ENCODE results near the gene FHL2.

FHL2 gene

DNA sequence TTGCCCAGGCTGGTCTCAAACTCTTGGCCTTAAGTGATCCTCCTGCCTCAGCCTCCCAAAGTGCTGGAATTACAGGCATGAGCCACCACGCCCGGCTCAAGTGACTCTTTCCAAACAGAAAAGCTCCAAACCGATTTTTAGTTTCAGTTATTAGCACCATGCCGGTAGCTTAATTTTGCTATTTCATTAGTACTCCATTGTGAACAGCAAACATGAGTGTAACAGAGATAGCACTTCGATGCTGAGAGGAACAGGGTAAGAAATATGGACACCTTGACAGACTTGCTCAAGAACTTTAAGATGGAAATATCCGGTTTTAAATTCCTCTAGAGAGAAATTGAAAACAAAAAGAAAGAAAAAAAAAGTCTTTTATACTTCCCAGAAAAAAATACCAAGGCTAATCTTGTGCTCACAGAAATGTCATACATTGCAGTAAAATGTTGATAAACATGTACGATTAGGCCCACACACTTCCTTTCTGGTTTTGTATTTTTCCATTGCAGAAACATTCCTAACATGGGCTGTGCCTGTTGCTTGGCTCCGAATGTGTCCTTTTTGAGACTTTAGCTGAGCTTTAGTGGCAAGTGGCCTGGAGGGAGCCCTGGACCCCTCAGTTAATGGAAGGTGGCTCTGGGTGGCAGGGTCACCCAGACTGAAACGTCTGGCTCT lies 18.3 kb downstream of the FHL2 start:
- Histone ChIP-seq H3K4me3 (ENCODE audit: low read depth in 1 of 2, low read length in 2 of 2) (no peak overlapping the region), H3K4me1 (ENCODE audit: control insufficient read depth in 1 of 2, insufficient read depth in 2 of 2, low read length in 2 of 2) (peaks cover 15 to 35% of the 10 kb centered on the region in 2 donors), H3K9me3 (ENCODE audit: control insufficient read depth in 1 of 2, low read length in 2 of 2) (no peaks in the 10 kb centered on the region), H3K36me3 (ENCODE audit: control insufficient read depth in 1 of 2, insufficient read depth in 2 of 2, low read length in 2 of 2) (peaks cover 28 to 48% of the 10 kb centered on the region in 2 donors), H3K27me3 (ENCODE audit: control insufficient read depth in 1 of 2, insufficient read depth in 2 of 2, low read length in 2 of 2) (no peaks in the 10 kb centered on the region), H3K9ac (ENCODE audit: low read depth in 1 of 2, low read length in 2 of 2) (no peak overlapping the region), H3K27ac (ENCODE audit: low read depth, low read length) (peak overlapping the region; percentile 34)

DNA sequence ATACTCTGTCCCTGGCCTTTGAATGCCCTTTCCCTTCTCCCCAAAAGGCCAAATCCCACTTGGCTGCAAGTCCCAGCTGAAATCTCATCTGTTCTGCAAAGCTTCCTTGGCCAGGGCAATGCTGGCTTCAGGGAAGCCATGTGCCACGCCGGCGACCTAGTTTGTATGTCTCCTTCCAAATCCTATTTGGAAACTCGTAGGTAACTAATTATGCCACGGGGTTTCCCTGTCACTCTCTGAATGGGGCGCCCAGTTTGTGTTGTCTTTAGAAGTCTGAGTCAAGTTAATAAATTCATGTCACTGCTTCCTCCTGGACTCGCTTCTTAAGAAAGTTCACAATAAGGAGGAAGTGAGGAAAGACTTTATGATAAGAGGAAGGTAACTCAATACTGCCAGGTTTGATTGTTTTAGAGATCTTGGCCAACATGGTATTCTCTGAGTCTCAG lies 19.1 kb downstream of the FHL2 start:
- Histone ChIP-seq H3K4me1 (ENCODE audit: control insufficient read depth in 1 of 2, insufficient read depth in 2 of 2, low read length in 2 of 2) (peaks cover 11 to 31% of the 10 kb centered on the region in 2 donors), H3K4me3 (ENCODE audit: low read depth in 1 of 2, low read length in 2 of 2) (no peak overlapping the region), H3K9ac (ENCODE audit: low read depth in 1 of 2, low read length in 2 of 2) (no peak overlapping the region), H3K27ac (ENCODE audit: low read depth, low read length) (peak overlapping the region; percentile 34), H3K27me3 (ENCODE audit: control insufficient read depth in 1 of 2, insufficient read depth in 2 of 2, low read length in 2 of 2) (no peaks in the 10 kb centered on the region), H3K36me3 (ENCODE audit: control insufficient read depth in 1 of 2, insufficient read depth in 2 of 2, low read length in 2 of 2) (peaks cover 21 to 46% of the 10 kb centered on the region in 2 donors), H3K9me3 (ENCODE audit: control insufficient read depth in 1 of 2, low read length in 2 of 2) (no peaks in the 10 kb centered on the region)

DNA sequence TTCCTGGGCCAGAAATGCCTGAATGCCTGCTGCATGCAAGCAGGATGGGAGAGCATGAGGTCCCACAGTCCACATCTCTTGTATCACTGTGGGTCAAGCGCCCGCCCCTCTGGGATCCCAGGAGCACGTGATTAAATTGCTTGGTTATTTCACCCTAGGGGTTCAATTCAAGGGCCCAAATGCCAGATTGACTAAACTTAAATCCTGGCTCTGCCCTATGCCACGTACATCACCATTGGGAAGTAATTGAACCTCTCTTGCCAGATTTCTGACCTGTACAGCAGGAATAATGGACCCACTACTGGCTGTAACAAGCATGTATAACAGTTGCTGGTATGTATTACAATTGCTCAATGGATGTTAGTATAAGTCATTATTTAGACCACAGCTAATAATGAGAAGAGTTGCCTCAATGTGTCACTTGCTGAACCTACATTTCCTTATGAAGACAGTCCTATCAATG lies 19.9 kb downstream of the FHL2 start:
- Histone ChIP-seq H3K36me3 (ENCODE audit: control insufficient read depth in 1 of 2, insufficient read depth in 2 of 2, low read length in 2 of 2) (peaks cover 13 to 38% of the 10 kb centered on the region in 2 donors), H3K27me3 (ENCODE audit: control insufficient read depth in 1 of 2, insufficient read depth in 2 of 2, low read length in 2 of 2) (no peaks in the 10 kb centered on the region), H3K27ac (ENCODE audit: low read depth, low read length) (no peak overlapping the region), H3K9ac (ENCODE audit: low read depth in 1 of 2, low read length in 2 of 2) (no peak overlapping the region), H3K9me3 (ENCODE audit: control insufficient read depth in 1 of 2, low read length in 2 of 2) (no peaks in the 10 kb centered on the region), H3K4me1 (ENCODE audit: control insufficient read depth in 1 of 2, insufficient read depth in 2 of 2, low read length in 2 of 2) (peaks cover 9 to 30% of the 10 kb centered on the region in 2 donors), H3K4me3 (ENCODE audit: low read depth in 1 of 2, low read length in 2 of 2) (no peak overlapping the region)

DNA sequence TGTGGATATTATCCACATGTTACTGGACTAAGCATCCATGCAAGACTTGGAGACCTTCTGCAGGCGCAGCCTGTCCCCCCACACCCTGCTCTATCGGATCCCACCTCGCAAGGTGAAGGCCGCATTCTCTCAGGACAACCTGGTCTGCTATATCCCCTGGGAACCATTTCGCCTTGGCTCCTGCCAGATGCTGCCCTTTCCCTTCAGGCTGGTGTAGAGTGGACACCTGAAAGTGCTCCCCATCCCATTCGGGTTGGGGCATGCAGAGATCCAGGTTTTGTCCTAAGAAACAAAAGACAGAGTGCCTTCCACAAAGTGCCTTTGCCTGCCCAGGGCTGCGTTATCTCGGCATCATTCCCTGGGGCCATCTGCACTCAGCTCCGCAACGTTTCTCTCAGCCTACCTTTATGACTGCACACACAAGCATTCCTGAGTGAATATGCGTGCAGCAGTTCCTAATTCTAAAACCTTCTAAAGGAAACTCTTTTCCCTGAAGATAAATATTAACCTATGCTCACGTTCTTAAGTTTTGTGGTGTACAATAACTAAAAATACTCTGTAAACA lies 20.5 kb downstream of the FHL2 start:
- peaks cover 7 to 39% of the 10 kb centered on the region in 2 donors for H3K36me3 ChIP-seq (ENCODE audit: control insufficient read depth in 1 of 2, insufficient read depth in 2 of 2, low read length in 2 of 2)
- no peaks in the 10 kb centered on the region for H3K9me3 ChIP-seq (ENCODE audit: control insufficient read depth in 1 of 2, low read length in 2 of 2)
- no peaks in the 10 kb centered on the region for H3K27me3 ChIP-seq (ENCODE audit: control insufficient read depth in 1 of 2, insufficient read depth in 2 of 2, low read length in 2 of 2)
- H3K9ac ChIP-seq (ENCODE audit: low read depth in 1 of 2, low read length in 2 of 2) = no peak overlapping the region
- peaks cover 12 to 33% of the 10 kb centered on the region in 2 donors for H3K4me1 ChIP-seq (ENCODE audit: control insufficient read depth in 1 of 2, insufficient read depth in 2 of 2, low read length in 2 of 2)
- no peak overlapping the region for H3K4me3 ChIP-seq (ENCODE audit: low read depth in 1 of 2, low read length in 2 of 2)
- no peak overlapping the region for H3K27ac ChIP-seq (ENCODE audit: low read depth, low read length)

DNA sequence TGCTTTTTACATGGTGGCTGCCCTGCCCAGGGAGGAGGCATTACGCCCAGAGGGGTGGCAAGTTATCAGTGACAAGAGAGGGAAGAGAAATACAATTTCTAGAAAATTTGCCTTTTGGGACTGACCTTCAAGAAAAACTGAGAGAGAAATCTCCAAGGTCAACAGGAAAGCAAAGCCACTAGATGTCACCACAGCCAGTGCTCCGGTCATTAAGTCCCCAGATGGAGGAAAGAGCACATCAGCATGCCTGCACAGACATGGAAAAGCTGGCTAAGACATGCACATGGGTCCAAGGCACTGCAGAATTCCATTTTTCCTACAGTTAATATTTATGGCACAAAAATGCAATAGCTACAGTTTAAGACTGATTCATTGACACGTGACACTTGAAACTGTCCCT lies 21.0 kb downstream of the FHL2 start:
- peaks cover 6 to 44% of the 10 kb centered on the region in 2 donors for H3K36me3 ChIP-seq (ENCODE audit: control insufficient read depth in 1 of 2, insufficient read depth in 2 of 2, low read length in 2 of 2)
- H3K9me3 ChIP-seq (ENCODE audit: control insufficient read depth in 1 of 2, low read length in 2 of 2) = no peaks in the 10 kb centered on the region
- H3K27me3 ChIP-seq (ENCODE audit: control insufficient read depth in 1 of 2, insufficient read depth in 2 of 2, low read length in 2 of 2) = no peaks in the 10 kb centered on the region
- H3K4me1 ChIP-seq (ENCODE audit: control insufficient read depth in 1 of 2, insufficient read depth in 2 of 2, low read length in 2 of 2) = peaks cover 12 to 34% of the 10 kb centered on the region in 2 donors
- H3K27ac ChIP-seq (ENCODE audit: low read depth, low read length) = peak overlapping the region; percentile 21
- no peak overlapping the region for H3K4me3 ChIP-seq (ENCODE audit: low read depth in 1 of 2, low read length in 2 of 2)
- no peak overlapping the region for H3K9ac ChIP-seq (ENCODE audit: low read depth in 1 of 2, low read length in 2 of 2)

DNA sequence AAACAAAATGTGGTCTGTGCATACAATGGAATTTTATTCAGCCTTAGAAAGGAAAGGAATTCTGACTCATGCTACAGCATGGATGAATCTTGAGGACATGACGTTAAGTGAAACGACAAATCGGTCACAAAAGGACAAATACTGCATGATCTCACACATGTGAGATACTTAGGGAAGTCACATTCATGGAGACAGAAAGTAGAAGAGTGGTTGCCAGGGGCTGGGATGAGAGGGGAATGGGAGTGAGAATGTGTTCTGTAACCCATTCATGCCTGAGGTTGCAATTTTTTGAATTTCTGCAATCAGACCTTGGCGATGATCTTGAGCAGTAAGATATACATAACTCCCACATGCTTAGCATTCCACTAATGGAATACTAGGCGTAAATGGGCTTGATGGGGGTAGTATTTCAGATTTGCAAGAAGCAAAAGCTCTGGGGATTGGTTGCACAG lies 22.0 kb downstream of the FHL2 start:
- H3K36me3 ChIP-seq (ENCODE audit: control insufficient read depth in 1 of 2, insufficient read depth in 2 of 2, low read length in 2 of 2) = peaks cover 6 to 36% of the 10 kb centered on the region in 2 donors
- H3K9ac ChIP-seq (ENCODE audit: low read depth in 1 of 2, low read length in 2 of 2) = no peak overlapping the region
- no peaks in the 10 kb centered on the region for H3K9me3 ChIP-seq (ENCODE audit: control insufficient read depth in 1 of 2, low read length in 2 of 2)
- H3K4me1 ChIP-seq (ENCODE audit: control insufficient read depth in 1 of 2, insufficient read depth in 2 of 2, low read length in 2 of 2) = peaks cover 12 to 34% of the 10 kb centered on the region in 2 donors
- no peak overlapping the region for H3K27ac ChIP-seq (ENCODE audit: low read depth, low read length)
- no peaks in the 10 kb centered on the region for H3K27me3 ChIP-seq (ENCODE audit: control insufficient read depth in 1 of 2, insufficient read depth in 2 of 2, low read length in 2 of 2)
- no peak overlapping the region for H3K4me3 ChIP-seq (ENCODE audit: low read depth in 1 of 2, low read length in 2 of 2)

GRCh38 chr2:105376010-105376409 lies 22.8 kb downstream of the FHL2 start:
- no peaks in the 10 kb centered on the region for H3K27me3 ChIP-seq (ENCODE audit: control insufficient read depth in 1 of 2, insufficient read depth in 2 of 2, low read length in 2 of 2)
- H3K36me3 ChIP-seq (ENCODE audit: control insufficient read depth in 1 of 2, insufficient read depth in 2 of 2, low read length in 2 of 2) = peaks cover 6 to 29% of the 10 kb centered on the region in 2 donors
- peaks cover 12 to 30% of the 10 kb centered on the region in 2 donors for H3K4me1 ChIP-seq (ENCODE audit: control insufficient read depth in 1 of 2, insufficient read depth in 2 of 2, low read length in 2 of 2)
- no peak overlapping the region for H3K9ac ChIP-seq (ENCODE audit: low read depth in 1 of 2, low read length in 2 of 2)
- H3K27ac ChIP-seq (ENCODE audit: low read depth, low read length) = no peak overlapping the region
- H3K9me3 ChIP-seq (ENCODE audit: control insufficient read depth in 1 of 2, low read length in 2 of 2) = no peaks in the 10 kb centered on the region
- H3K4me3 ChIP-seq (ENCODE audit: low read depth in 1 of 2, low read length in 2 of 2) = no peak overlapping the region

DNA sequence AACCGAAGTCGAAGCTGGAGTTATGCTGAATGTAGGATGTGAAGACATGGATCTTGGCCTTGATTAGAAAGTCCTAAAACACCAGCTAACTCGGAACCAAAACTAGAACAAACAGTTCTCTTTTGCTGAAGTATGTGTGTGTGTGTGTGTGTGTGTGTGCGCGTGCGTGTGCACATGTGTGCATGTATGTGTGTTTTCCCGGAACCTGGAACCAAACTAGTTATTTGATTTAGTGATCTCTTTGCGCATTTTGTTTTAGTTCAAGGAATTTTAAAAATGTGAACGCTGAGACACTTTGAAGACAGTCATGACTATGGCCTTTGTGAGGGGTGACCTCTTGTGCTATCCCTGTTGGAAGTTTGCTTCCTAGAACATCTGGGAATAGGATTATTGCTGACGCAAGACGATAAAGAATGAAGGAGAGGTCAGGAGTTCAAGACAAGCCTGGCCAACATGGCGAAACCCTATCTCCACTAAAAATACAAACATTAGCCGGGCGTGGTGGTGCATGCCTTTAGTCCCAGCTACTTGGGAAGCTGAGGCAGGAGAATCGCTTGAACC lies 23.8 kb downstream of the FHL2 start:
- Histone ChIP-seq H3K4me3 (ENCODE audit: low read depth in 1 of 2, low read length in 2 of 2) (no peak overlapping the region), H3K9ac (ENCODE audit: low read depth in 1 of 2, low read length in 2 of 2) (no peak overlapping the region), H3K36me3 (ENCODE audit: control insufficient read depth in 1 of 2, insufficient read depth in 2 of 2, low read length in 2 of 2) (peaks cover 6 to 29% of the 10 kb centered on the region in 2 donors), H3K27me3 (ENCODE audit: control insufficient read depth in 1 of 2, insufficient read depth in 2 of 2, low read length in 2 of 2) (no peaks in the 10 kb centered on the region), H3K4me1 (ENCODE audit: control insufficient read depth in 1 of 2, insufficient read depth in 2 of 2, low read length in 2 of 2) (peaks cover 9 to 21% of the 10 kb centered on the region in 2 donors), H3K27ac (ENCODE audit: low read depth, low read length) (peak overlapping the region; percentile 51), H3K9me3 (ENCODE audit: control insufficient read depth in 1 of 2, low read length in 2 of 2) (no peaks in the 10 kb centered on the region)

GRCh38 chr2:105373895-105374401 lies 24.9 kb downstream of the FHL2 start:
- no peaks in the 10 kb centered on the region for H3K9me3 ChIP-seq (ENCODE audit: control insufficient read depth in 1 of 2, low read length in 2 of 2)
- H3K9ac ChIP-seq (ENCODE audit: low read depth in 1 of 2, low read length in 2 of 2) = no peak overlapping the region
- peaks cover 6 to 29% of the 10 kb centered on the region in 2 donors for H3K36me3 ChIP-seq (ENCODE audit: control insufficient read depth in 1 of 2, insufficient read depth in 2 of 2, low read length in 2 of 2)
- H3K4me1 ChIP-seq (ENCODE audit: control insufficient read depth in 1 of 2, insufficient read depth in 2 of 2, low read length in 2 of 2) = peaks cover 3 to 14% of the 10 kb centered on the region in 2 donors
- H3K4me3 ChIP-seq (ENCODE audit: low read depth in 1 of 2, low read length in 2 of 2) = no peak overlapping the region
- no peak overlapping the region for H3K27ac ChIP-seq (ENCODE audit: low read depth, low read length)
- no peaks in the 10 kb centered on the region for H3K27me3 ChIP-seq (ENCODE audit: control insufficient read depth in 1 of 2, insufficient read depth in 2 of 2, low read length in 2 of 2)

DNA sequence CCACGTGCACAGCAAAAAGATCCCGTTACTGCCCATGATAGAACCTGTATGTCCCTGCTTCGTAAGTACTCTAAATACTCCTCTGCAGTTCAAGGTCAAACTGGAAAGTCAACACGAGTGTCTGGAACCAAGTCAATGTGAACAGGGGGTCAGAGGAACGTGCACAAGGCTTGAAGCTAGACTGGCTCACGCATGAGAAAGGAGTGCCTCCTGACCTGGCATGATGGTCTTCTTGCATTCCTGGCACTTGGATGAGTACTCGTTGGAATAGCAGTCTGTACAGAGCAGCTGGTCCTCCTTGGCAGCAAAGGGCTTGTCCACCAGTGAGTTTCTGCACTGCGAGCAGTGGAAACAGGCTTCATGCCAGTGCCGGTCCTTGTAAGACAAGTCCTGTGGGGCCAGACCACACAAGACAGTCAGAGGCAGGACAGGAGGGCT lies 25.5 kb downstream of the FHL2 start:
- Histone ChIP-seq H3K9ac (ENCODE audit: low read depth in 1 of 2, low read length in 2 of 2) (no peak overlapping the region), H3K27me3 (ENCODE audit: control insufficient read depth in 1 of 2, insufficient read depth in 2 of 2, low read length in 2 of 2) (no peaks in the 10 kb centered on the region), H3K4me1 (ENCODE audit: control insufficient read depth in 1 of 2, insufficient read depth in 2 of 2, low read length in 2 of 2) (peaks cover 3 to 14% of the 10 kb centered on the region in 2 donors), H3K27ac (ENCODE audit: low read depth, low read length) (no peak overlapping the region), H3K36me3 (ENCODE audit: control insufficient read depth in 1 of 2, insufficient read depth in 2 of 2, low read length in 2 of 2) (peaks cover 11 to 29% of the 10 kb centered on the region in 2 donors), H3K9me3 (ENCODE audit: control insufficient read depth in 1 of 2, low read length in 2 of 2) (no peaks in the 10 kb centered on the region), H3K4me3 (ENCODE audit: low read depth in 1 of 2, low read length in 2 of 2) (no peak overlapping the region)

Measured in duodenal mucosa (tissue), 2 donors.